RWPE2 (cell line): Measurements from ENCODE around the gene KRTAP5-5.

Experiments used
- ATAC-seq: fragments of 200-7000 bp; cut with Tn5 transposase; 3 replicates; pipeline ENCODE4 v1.9.1; 2021; ENCODE audit warnings: low read depth
- DNase-seq: peaks from one replicate; pipeline ENCODE4 v3.0.0-alpha.2; 2020; ENCODE audit warnings: low spot score
- H3K27ac ChIP-seq: fragments of 450-650 bp; 2 replicates; pipeline ENCODE4 v1.5.1; 2017; ENCODE audit warnings: mild to moderate bottlenecking; ENCODE audit not compliant: poor library complexity, severe bottlenecking
- H3K27me3 ChIP-seq: fragments of 250-450 bp; sonication (Bioruptor Pico); 2 replicates; pipeline ENCODE4 v1.5.1; 2021; ENCODE audit warnings: mild to moderate bottlenecking, moderate library complexity; ENCODE audit not compliant: insufficient read depth, poor library complexity, severe bottlenecking
- H3K36me3 ChIP-seq: fragments of 250-450 bp; sonication (Bioruptor Pico); 2 replicates; pipeline ENCODE4 v1.5.1; 2020; ENCODE audit warnings: low read depth, mild to moderate bottlenecking, moderate library complexity
- H3K4me1 ChIP-seq: fragments of 250-450 bp; sonication (Bioruptor Pico); 2 replicates; pipeline ENCODE4 v1.5.1; 2021; ENCODE audit warnings: mild to moderate bottlenecking, moderate library complexity; ENCODE audit not compliant: insufficient read depth, poor library complexity, severe bottlenecking
- H3K4me3 ChIP-seq: fragments of 250-450 bp; sonication (Bioruptor Pico); 2 replicates; pipeline ENCODE4 v1.5.1; 2021; ENCODE audit warnings: mild to moderate bottlenecking, moderate library complexity; ENCODE audit not compliant: severe bottlenecking
- H3K9me3 ChIP-seq: fragments of 250-450 bp; sonication (Bioruptor Pico); 2 replicates; pipeline ENCODE4 v1.5.1; 2021; ENCODE audit warnings: mild to moderate bottlenecking, moderate library complexity; ENCODE audit not compliant: severe bottlenecking
- CTCF ChIP-seq: fragments of 450-650 bp; IDR thresholded peaks from one replicate; pipeline ENCODE4 v1.5.1; 2017; ENCODE audit warnings: mild to moderate bottlenecking, moderate library complexity; ENCODE audit not compliant: poor library complexity, severe bottlenecking

Gene KRTAP5-5

GRCh38 chr11:1670905-1671371 is 41.4 kb downstream of the KRTAP5-5 start:
- H3K27ac ChIP-seq, result no peak overlapping the region
- H3K4me3 ChIP-seq, result no peak overlapping the region
- ATAC-seq (no peak), DNase-seq (no peak)
- peaks cover 31% of the 10 kb centered on the region for H3K27me3 ChIP-seq
- H3K9me3 ChIP-seq, result no peaks in the 10 kb centered on the region
- H3K36me3 ChIP-seq, result no peaks in the 10 kb centered on the region
- TF ChIP-seq CTCF, result no peak
- H3K4me1 ChIP-seq, result no peaks in the 10 kb centered on the region

- ATAC-seq (no peak), DNase-seq (no peak)
- H3K27me3 ChIP-seq, result peaks cover 36% of the 10 kb centered on the region
- no peaks in the 10 kb centered on the region for H3K9me3 ChIP-seq
- H3K36me3 ChIP-seq, result no peaks in the 10 kb centered on the region
- no peak overlapping the region for H3K27ac ChIP-seq
- H3K4me1 ChIP-seq, result no peaks in the 10 kb centered on the region
- no peak for TF ChIP-seq CTCF
- H3K4me3 ChIP-seq, result no peak overlapping the region
These were observed 42.1 kb downstream of the KRTAP5-5 start for GRCh38 chr11:1671658-1672057.

- H3K9me3 ChIP-seq, result no peaks in the 10 kb centered on the region
- H3K27me3 ChIP-seq, result peaks cover 34% of the 10 kb centered on the region
- H3K36me3 ChIP-seq, result no peaks in the 10 kb centered on the region
- H3K4me1 ChIP-seq, result no peaks in the 10 kb centered on the region
- ATAC-seq (no peak), DNase-seq (no peak)
- no peak overlapping the region for H3K4me3 ChIP-seq
- TF ChIP-seq CTCF, result no peak
- H3K27ac ChIP-seq, result no peak overlapping the region
These were observed 43.2 kb downstream of the KRTAP5-5 start for GRCh38 chr11:1672613-1673350.

- Histone ChIP-seq H3K4me1 (no peaks in the 10 kb centered on the region), H3K4me3 (no peak overlapping the region), H3K27me3 (peaks cover 30% of the 10 kb centered on the region), H3K9me3 (no peaks in the 10 kb centered on the region), H3K27ac (no peak overlapping the region), H3K36me3 (no peaks in the 10 kb centered on the region)
- no peak for ATAC-seq
- DNase-seq, result no peak
- TF ChIP-seq CTCF, result no peak
These were observed 44.0 kb downstream of the KRTAP5-5 start for GRCh38 chr11:1673446-1674172.
